Germinal center (tissue), 1 donor: ENCODE data around the gene HOXC13.

Experiments used
- DNase-seq: peaks from one replicate; pipeline ENCODE4 v3.0.0; 2012; ENCODE audit warnings: mixed read lengths, low spot score

The HOXC13 gene

GRCh38 chr12:53955036-53955775 is 16.6 kb downstream of the HOXC13 start:
- no peak for DNase-seq

GRCh38 chr12:53955776-53956250 is 17.2 kb downstream of the HOXC13 start:
- DNase-seq = no peak

GRCh38 chr12:53956251-53956887 is 17.7 kb downstream of the HOXC13 start:
- DNase-seq = no peak

GRCh38 chr12:53956914-53957536 is 18.4 kb downstream of the HOXC13 start:
- no peak for DNase-seq

- DNase-seq = no peak
These were observed 19.5 kb downstream of the HOXC13 start for GRCh38 chr12:53958128-53958527.

- no peak for DNase-seq
These were observed 20.7 kb downstream of the HOXC13 start for GRCh38 chr12:53959314-53959713.

GRCh38 chr12:53960187-53961024 is 21.8 kb downstream of the HOXC13 start:
- DNase-seq = no peak

GRCh38 chr12:53961025-53961761 is 22.6 kb downstream of the HOXC13 start:
- no peak for DNase-seq

- no peak for DNase-seq
These were observed 24.4 kb downstream of the HOXC13 start for GRCh38 chr12:53963005-53963404.

GRCh38 chr12:53963434-53964314 is 25.0 kb downstream of the HOXC13 start:
- DNase-seq = no peak

GRCh38 chr12:53964315-53964713 is 25.7 kb downstream of the HOXC13 start:
- DNase-seq = no peak

GRCh38 chr12:53965281-53966084 is 26.9 kb downstream of the HOXC13 start:
- DNase-seq = no peak

- DNase-seq = no peak
These were observed 27.4 kb downstream of the HOXC13 start for GRCh38 chr12:53966085-53966384.

- DNase-seq = no peak
These were observed 27.9 kb downstream of the HOXC13 start for GRCh38 chr12:53966385-53967133.

- no peak for DNase-seq
These were observed 28.8 kb downstream of the HOXC13 start for GRCh38 chr12:53967421-53967925.

- DNase-seq = no peak
These were observed 29.8 kb downstream of the HOXC13 start for GRCh38 chr12:53968214-53969127.

- DNase-seq = no peak
These were observed 31.1 kb downstream of the HOXC13 start for GRCh38 chr12:53969588-53970259.
